HUES48 (cell line): ENCODE measurements around the gene HOXA9.

ENCODE experiments used
- H3K27ac ChIP-seq: one replicate; pipeline ENCODE4 v1.7.0; 2013; ENCODE audit warnings: low read depth, low read length, inconsistent platforms
- H3K27me3 ChIP-seq: 2 replicates; pipeline ENCODE4 v1.6.1; 2013; ENCODE audit warnings: mild to moderate bottlenecking, low read length; ENCODE audit not compliant: control insufficient read depth, insufficient read depth
- H3K36me3 ChIP-seq: 2 replicates; pipeline ENCODE4 v1.6.1; 2013; ENCODE audit warnings: low read length; ENCODE audit not compliant: control insufficient read depth, insufficient read depth
- H3K4me1 ChIP-seq: 2 replicates; pipeline ENCODE4 v1.6.1; 2013; ENCODE audit warnings: mild to moderate bottlenecking, low read length; ENCODE audit not compliant: control insufficient read depth, insufficient read depth
- H3K4me3 ChIP-seq: 2 replicates; pipeline ENCODE4 v1.5.1; 2013; ENCODE audit warnings: mild to moderate bottlenecking, low read depth, low read length
- H3K9ac ChIP-seq: 2 replicates; pipeline ENCODE4 v1.6.1; 2013; ENCODE audit warnings: mild to moderate bottlenecking, low read depth, low read length, moderate library complexity
- H3K9me3 ChIP-seq: 2 replicates; pipeline ENCODE4 v1.6.1; 2013; ENCODE audit warnings: low read length; ENCODE audit not compliant: control insufficient read depth, insufficient read depth

HOXA9 gene

DNA sequence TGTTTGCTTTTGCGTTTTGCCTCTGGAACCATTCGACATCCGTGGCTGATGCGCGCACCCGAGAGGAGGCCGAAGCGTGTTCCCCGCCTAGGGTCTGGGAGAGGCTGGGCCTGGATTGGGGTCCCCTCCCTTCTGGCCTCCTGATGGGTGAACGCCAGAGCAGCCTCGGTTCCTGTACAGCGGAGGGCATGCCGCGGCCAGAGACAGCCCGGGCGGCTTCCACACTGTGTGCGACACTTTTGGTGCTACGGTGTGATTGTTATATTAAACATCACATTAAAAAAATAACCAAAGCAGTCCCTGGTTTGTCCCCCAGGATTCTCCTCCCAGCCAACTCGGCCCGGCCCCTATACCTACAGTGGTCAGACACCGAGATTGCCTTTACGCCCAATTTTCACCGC lies 5.2 kb downstream of the HOXA9 start:
- Histone ChIP-seq H3K9ac (no peak overlapping the region), H3K4me3 (0 out of 2 replicates have a peak overlapping the region, but pooled peaks have one; percentile 49), H3K9me3 (peaks cover 4% of the 10 kb centered on the region; the same call in 1 of the 2 replicates), H3K36me3 (no peaks in the 10 kb centered on the region), H3K27ac (no peak overlapping the region), H3K27me3 (peaks cover 100% of the 10 kb centered on the region), H3K4me1 (peaks cover 2% of the 10 kb centered on the region; the same call in 1 of the 2 replicates)

DNA sequence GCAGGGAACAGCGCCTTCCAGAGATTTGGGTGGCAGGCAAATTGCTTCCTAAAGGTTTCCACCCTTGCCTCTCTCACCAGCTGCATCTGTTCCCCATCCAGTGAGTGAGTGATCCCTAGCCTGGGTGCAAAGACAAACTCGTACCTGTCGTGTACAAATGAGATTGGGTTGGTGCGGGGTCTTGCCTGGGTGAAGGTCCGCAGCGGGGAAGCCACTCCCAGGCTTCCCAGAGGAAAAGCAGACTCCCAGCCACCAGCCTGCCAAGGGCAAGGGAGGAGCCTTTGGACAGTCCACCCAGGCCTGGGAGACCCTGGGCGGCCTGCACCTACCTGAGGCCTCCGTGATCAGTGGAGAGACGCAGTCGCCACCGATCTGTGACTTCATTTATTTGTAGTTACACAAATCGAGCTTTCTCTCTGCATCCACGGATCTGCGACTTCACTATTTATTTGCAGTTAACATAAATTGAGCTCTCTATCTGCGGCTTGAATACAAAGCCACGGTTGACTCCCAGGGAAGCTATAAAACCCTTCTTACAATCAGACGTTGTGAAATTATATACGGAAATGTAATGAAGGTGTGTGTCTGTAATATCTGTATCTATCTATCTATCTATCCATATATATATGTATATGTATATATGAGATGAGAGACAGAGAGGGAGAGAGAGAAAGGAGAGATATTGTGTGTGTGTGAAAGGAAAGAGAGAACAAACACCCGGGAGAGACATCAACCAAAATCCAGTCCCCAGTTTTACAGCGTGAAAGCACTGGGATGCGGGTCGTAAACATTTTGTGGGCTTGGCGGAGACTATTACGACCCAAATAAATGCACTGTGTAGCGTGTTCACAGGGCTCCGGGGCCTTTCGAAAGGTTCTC lies 5.8 kb downstream of the HOXA9 start:
- Histone ChIP-seq H3K36me3 (no peaks in the 10 kb centered on the region), H3K9ac (no peak overlapping the region), H3K27ac (no peak overlapping the region), H3K4me3 (no peak overlapping the region), H3K27me3 (peaks cover 100% of the 10 kb centered on the region), H3K9me3 (peaks cover 4% of the 10 kb centered on the region; the same call in 1 of the 2 replicates), H3K4me1 (peaks cover 2% of the 10 kb centered on the region; the same call in 1 of the 2 replicates)

DNA sequence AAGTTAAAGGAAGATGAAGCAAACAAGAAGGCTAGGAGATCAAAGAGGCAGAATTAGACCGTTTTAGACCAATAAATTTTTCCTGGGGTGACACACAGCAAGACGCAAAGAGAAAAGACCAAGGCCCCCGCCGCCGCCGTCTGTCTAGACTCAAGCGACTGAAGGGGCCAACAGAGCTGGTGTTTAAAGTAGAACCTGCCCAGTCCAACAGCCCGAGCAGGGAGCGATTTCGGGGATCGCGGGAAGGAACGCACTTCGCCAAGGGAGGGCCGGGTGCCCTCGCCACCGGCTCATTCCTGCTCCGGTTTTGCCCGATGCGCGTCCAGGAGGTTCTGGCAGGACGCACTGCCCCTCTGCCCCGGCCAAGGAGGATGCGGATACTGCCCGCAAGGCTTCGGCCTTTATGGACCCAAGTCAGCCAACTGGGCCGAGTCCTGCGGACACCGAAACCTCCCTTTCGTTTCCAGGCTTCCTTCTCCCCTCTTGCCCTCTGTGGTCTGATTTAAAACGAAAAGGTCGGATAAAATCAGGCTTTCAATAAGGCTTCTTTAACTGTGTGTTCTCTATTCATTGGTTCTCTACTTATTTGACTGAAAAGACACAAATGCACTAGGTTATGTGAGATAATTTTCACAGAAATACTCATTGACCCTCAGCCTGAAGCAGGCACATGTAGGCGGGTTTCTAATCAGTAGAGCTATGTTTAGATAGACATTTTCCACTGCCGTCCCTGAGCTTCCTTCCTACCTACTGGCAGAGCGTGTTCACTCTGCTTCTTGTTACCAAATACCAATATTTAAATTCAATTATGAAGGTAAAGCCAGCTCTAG lies 6.7 kb downstream of the HOXA9 start:
- Histone ChIP-seq H3K36me3 (no peaks in the 10 kb centered on the region), H3K4me1 (peaks cover 2% of the 10 kb centered on the region; the same call in 1 of the 2 replicates), H3K9ac (no peak overlapping the region), H3K4me3 (no peak overlapping the region), H3K27me3 (peaks cover 100% of the 10 kb centered on the region), H3K27ac (no peak overlapping the region), H3K9me3 (peaks cover 4% of the 10 kb centered on the region; the same call in 1 of the 2 replicates)

DNA sequence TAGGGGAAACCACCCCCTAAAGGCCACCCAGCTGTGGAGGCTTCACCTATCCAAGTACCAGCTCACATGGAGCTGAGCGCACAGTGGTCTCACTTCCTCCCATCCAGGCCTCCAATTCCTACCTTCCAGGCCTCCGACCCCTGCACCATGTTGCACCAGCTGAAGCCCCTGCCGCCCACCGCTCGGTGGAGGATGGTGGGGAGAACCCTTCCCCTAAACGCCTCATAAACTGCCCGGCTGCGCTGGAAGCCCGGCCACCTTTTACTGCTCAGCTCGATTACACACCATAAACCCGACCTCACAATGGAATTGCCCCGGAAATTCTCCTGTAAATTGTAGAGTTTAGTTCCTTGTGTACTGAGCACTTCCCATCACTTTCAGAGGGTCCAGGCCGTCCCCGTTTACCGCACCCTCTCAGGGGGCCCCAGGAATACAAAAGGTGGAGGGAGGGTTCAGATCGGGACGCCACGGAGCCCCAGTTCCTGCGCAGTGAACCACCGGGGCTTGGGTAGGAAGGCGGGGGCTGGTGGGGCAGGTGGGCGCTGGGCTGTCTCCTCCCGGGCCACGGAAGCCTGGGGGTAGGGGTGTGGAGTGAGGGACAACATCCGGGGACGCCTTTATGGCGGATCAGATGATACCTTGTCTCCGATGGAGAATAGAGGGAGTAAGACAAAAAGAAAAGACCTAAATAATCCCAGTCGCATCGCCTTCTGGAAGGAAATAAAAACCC lies 7.5 kb downstream of the HOXA9 start:
- H3K36me3 ChIP-seq, result no peaks in the 10 kb centered on the region
- H3K9me3 ChIP-seq, result peaks cover 4% of the 10 kb centered on the region; the same call in 1 of the 2 replicates
- H3K27ac ChIP-seq, result no peak overlapping the region
- peaks cover 100% of the 10 kb centered on the region for H3K27me3 ChIP-seq
- H3K4me1 ChIP-seq, result peaks cover 2% of the 10 kb centered on the region; the same call in 1 of the 2 replicates
- H3K4me3 ChIP-seq, result no peak overlapping the region
- H3K9ac ChIP-seq, result no peak overlapping the region

DNA sequence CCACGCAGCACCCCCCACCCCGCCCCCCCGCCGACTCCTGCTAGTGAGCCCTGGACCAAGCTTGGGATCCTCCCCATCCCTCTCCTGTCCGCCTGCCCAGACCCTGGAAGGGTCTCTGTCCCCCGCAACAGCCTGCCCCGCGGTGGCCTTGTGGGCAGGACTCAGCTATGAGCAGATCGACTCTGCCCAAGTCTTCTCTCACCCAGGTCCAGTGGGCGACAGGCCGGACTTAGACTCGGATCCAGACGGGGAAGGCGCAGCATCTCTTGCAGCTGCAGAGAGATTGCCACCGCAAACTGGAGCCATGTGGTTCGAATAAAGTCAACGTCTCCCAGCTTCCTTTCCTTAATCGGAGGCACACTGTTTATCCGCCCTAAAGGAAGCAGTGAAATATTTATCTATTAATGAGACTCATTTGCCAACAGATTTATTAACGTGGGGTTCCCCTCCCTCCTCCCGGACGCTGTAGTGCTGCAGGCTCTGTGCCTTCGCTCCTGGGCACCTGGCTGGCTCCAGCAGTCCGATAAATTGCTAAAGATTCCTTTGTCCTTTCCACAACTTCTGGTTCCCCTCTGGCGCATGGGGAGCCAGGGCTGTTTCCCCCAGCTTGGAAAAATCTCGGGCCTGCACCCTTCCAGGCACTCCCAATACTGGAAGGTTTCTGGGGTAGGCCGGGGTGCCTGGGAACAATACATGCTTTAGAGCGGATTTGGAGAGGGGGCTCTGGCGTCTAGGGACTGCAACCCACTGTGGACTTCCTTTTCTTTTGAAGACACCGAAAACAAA lies 8.2 kb downstream of the HOXA9 start:
- Histone ChIP-seq H3K9ac (no peak overlapping the region), H3K4me3 (no peak overlapping the region), H3K4me1 (peaks cover 4% of the 10 kb centered on the region; the same call in 1 of the 2 replicates), H3K9me3 (peaks cover 4% of the 10 kb centered on the region; the same call in 1 of the 2 replicates), H3K36me3 (no peaks in the 10 kb centered on the region), H3K27ac (no peak overlapping the region), H3K27me3 (peaks cover 100% of the 10 kb centered on the region)

DNA sequence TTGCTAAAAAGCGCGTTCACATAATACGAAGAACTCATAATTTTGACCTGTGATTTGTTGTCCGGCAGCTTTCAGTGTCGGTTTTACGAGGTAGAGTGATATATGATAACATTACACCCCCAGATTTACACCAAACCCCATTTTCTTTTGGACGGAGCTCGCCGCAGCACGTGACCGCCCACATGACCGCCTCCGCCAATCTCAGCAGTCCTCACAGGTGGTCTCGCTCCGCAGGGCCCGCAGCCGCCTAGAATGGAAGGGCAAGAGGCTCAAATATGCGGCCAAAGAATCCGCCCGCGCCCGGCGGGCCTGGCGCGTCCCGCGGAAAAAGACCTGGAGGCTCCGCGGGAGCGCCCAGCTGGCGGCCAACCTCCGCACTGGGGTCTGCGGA lies 8.8 kb downstream of the HOXA9 start, which contains the start of gene HOXA7:
HOXA7 (minus strand) TSS at position 168 of the 391 bp plus-strand sequence; CDS start at position 38, 130 bp downstream.
- H3K27me3 ChIP-seq, result peaks cover 100% of the 10 kb centered on the region
- no peak within 1 kb of the TSS for H3K27ac ChIP-seq

DNA sequence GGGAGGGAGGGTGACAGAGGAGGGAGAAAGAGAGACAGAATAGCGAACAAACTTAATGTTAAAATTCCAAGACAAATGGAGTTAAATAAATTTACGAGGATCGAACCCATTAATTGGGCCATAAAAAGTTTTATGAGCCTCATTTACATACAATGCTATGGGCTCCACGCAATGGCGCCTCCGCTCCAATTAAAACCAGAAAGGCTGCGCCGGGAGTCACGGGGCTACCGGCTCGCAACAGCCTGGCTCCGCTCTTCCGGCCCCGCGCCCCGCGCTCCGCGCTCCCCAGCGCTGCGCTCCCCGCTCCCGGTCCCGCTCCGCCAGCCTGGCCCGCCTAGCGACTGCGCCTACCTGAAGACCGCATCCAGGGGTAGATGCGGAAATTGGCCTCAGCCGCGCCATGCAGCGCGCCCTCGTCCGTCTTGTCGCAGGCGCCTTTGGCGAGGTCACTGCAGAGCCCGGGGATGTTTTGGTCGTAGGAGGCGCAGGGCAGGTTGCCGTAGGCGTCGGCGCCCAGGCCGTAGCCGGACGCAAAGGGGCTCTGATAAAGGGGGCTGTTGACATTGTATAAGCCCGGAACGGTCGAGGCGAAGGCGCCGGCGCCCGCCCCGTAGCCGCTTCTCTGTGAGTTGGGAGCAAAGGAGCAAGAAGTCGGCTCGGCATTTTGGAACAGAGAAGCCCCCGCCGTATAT lies 9.4 kb downstream of the HOXA9 start:
- Histone ChIP-seq H3K4me1 (peaks cover 5% of the 10 kb centered on the region; the same call in 1 of the 2 replicates), H3K9me3 (peaks cover 4% of the 10 kb centered on the region; the same call in 1 of the 2 replicates), H3K27me3 (peaks cover 100% of the 10 kb centered on the region), H3K27ac (no peak overlapping the region), H3K9ac (no peak overlapping the region), H3K36me3 (no peaks in the 10 kb centered on the region), H3K4me3 (peak overlapping the region; percentile 58)

More for the DNA sequence above, 8.8 kb downstream of the HOXA9 start, which contains the start of gene HOXA7:
- peak within 1 kb of the TSS; percentile 58 for H3K4me3 ChIP-seq
- H3K9me3 ChIP-seq, result peaks cover 4% of the 10 kb centered on the region; the same call in 1 of the 2 replicates
- H3K36me3 ChIP-seq, result no peaks in the 10 kb centered on the region
- H3K9ac ChIP-seq, result no peak within 1 kb of the TSS
- peaks cover 5% of the 10 kb centered on the region; the same call in 1 of the 2 replicates for H3K4me1 ChIP-seq

DNA sequence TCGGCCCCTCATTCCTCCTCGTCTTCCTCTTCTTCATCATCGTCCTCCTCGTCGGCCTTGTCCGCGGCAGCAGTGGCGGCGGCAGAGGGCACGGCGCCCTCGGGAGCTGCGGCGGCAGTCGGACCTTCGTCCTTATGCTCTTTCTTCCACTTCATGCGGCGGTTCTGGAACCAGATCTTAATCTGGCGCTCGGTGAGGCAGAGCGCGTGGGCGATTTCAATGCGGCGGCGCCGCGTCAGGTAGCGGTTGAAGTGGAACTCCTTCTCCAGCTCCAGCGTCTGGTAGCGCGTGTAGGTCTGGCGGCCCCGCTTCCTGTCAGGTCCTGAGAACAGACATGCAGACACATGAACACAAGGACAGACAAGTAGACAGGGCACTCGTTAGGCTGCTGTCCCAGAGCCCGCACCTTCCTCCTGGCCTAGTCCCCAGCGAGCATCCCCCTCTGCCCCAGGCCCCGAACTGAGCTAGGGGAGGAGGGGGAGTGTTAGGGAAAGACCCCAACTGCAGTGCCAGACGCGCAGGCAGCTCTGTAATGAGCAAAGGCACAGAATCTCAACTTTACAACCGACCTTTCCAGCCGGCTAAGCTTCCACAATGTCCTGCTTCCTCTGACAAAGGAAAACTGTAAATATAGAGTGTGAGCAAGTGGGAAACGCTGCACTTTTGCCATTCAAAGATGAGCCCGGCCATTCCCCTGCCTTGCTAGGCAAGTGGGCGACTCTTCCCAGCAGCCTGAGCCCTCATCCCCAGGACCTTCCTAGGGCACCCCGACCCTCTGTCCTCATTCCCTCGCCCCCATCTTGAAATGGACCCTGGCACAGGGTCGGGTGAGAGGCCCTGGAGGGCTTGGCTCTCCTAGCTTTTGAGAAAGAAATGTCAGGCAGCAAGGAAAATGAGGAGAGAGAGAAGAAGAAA lies 10.2 kb downstream of the HOXA9 start:
- Histone ChIP-seq H3K9ac (no peak overlapping the region), H3K27ac (no peak overlapping the region), H3K27me3 (peaks cover 100% of the 10 kb centered on the region), H3K9me3 (peaks cover 4% of the 10 kb centered on the region; the same call in 1 of the 2 replicates), H3K4me1 (peaks cover 11% of the 10 kb centered on the region; the same call in 1 of the 2 replicates), H3K4me3 (no peak overlapping the region), H3K36me3 (no peaks in the 10 kb centered on the region)

DNA sequence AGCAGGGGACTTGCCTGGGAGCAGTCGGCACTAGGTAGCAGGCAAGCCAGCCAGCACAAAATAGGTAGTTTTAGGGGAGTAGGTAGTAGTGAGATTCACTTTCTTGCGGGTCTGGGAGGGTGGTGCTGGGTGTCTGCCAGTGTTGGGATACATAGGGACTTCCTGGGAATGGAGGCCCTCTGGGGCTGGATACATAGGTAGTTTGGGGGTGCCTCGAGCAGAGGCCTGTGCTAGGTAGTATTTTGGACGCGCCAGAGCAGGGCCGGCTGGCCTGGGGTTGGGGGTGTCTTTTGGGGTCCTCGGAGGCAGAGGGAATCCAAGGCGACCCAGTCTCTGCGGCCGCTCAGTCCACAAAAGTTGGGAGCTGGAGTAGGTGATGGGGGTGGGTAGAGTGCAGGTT lies 11.0 kb downstream of the HOXA9 start:
- H3K27ac ChIP-seq, result no peak overlapping the region
- H3K4me1 ChIP-seq, result peaks cover 11% of the 10 kb centered on the region; the same call in 1 of the 2 replicates
- no peaks in the 10 kb centered on the region for H3K36me3 ChIP-seq
- H3K4me3 ChIP-seq, result no peak overlapping the region
- H3K9ac ChIP-seq, result no peak overlapping the region
- H3K27me3 ChIP-seq, result peaks cover 100% of the 10 kb centered on the region
- peaks cover 4% of the 10 kb centered on the region; the same call in 1 of the 2 replicates for H3K9me3 ChIP-seq
